HG02884 (cell line): ENCODE measurements around the gene TFCP2L1.

ENCODE experiments used
- ATAC-seq: cut with Tn5 transposase; IDR thresholded peaks from one replicate; pipeline ENCODE4 v1.9.1; 2021; ENCODE audit warnings: mild to moderate bottlenecking, moderate library complexity; ENCODE audit not compliant: unreplicated experiment

Gene TFCP2L1

GRCh38 chr2:121244616-121245015 lies 40.4 kb downstream of the TFCP2L1 start:
- ATAC-seq = no peak

DNA sequence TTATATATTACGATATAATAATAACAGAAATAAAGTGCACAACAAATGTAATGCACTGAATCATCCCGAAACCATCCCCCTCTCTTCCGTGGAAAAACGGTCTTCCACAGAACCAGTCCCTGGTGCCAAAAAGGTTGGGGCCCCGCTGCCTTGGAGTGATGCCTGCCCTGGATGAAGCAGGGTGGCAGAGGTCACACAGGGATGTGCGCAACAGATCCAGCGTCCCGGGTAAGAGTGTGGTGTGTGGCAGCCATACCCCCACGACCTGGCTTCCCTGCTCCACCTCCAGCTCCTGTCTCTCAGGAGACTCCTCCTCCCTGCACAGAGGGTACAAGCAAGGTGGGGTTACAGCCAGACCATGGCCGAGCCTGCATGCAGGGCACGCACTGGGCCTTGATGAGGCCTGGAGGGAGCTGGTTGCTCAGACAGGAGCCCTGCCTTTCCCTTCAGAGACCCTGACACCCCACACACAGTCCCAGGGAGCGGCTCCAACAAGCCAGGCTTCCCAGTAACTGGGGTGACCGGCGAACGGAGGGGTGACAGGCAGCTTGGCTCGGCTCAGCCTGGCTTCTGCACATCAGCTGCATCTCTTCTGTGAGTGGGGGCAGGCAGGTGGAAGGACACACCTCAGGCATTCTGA lies 41.1 kb downstream of the TFCP2L1 start:
- no peak for ATAC-seq

- ATAC-seq = no peak
These were observed 42.0 kb downstream of the TFCP2L1 start for GRCh38 chr2:121242976-121243375.

DNA sequence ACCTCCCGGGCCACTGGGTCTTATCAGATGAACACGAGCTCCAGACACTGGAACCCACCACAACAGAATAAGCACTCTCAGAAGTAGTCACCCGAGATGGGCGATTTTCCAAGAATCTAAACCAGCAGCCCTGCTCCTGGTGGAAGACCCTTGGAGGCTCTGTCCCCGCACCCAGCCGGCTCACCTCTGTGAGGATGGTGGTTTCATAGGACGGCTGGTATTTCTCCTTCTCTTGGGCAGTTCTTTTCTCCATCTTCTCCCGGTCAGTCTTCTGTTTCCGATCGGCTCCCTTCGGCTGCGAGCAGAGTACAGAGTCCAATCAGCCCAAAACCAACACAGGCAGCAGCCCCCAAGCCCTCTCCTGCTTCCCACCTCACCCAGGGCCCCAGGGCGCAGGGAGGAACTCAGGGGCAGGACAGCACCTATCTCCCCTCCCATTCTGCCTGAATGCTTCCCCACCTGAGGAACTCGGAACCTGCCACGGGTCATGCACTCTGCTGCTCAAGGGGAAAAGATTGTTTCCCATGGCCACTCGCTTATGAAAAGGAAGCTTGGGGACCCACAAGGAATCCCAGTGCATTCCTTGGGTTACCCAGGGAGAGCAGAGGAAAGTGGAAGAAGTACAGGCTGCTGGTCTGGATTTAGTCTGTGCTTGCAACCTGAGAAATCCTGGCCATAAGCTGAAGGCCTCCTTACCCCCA lies 42.7 kb downstream of the TFCP2L1 start:
- no peak for ATAC-seq

- ATAC-seq = no peak
These were observed 43.5 kb downstream of the TFCP2L1 start for GRCh38 chr2:121241466-121241865.

DNA sequence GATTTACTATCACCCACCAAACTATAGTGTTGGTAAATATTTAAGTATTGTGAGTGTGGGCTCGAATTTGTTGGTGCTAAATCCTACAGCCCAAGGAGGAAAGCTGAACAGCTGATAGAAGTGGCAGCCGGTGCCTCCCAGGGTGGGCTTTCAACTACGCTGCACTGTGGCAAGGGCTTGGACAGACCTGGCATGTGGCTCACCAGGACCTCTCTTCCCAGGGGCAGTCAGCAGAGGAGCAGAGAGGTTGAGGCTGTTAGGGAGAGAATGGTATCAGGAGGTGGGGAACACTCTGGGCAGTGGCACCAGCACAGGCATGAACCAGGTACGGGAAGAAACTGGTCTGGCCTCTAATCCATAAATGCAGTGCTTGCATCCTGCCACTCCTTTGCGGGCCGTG lies 44.6 kb downstream of the TFCP2L1 start:
- ATAC-seq = no peak

GRCh38 chr2:121239969-121240368 lies 45.0 kb downstream of the TFCP2L1 start:
- no peak for ATAC-seq

GRCh38 chr2:121239471-121239870 lies 45.5 kb downstream of the TFCP2L1 start:
- no peak for ATAC-seq

- ATAC-seq = no peak
These were observed 46.2 kb downstream of the TFCP2L1 start for GRCh38 chr2:121238828-121239227.

GRCh38 chr2:121237980-121238665 lies 46.9 kb downstream of the TFCP2L1 start:
- ATAC-seq = no peak

DNA sequence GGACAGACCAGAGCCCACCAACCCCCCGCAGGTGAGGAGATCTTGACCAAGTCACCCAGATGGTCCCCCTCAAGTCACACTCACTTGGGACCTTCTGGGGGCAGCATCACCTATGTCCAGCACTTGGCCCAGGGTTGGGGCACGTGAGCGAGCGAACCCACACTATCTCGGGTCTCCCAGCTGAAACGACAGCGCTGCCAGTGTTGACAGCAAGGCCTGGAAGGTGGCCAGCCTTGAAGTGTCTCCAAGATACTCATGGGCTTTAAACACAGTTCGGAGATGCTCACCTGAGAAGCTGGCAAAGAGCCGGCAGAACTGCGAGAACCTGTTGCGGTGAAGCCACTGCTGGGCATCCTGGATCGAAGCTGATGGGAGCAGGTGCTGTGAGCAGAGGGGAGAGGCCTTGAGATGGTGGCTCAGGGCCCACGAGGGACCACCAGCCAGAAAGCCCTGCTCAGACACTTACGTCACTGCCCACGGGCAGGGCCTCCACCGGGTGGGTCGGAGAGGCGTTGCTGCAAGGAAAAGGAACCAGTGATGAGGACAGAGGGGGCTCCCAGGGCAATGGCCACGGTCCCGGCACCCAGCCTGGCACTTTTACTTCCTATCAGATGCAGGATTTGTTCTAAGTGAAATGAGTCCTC lies 47.5 kb downstream of the TFCP2L1 start:
- ATAC-seq = no peak

DNA sequence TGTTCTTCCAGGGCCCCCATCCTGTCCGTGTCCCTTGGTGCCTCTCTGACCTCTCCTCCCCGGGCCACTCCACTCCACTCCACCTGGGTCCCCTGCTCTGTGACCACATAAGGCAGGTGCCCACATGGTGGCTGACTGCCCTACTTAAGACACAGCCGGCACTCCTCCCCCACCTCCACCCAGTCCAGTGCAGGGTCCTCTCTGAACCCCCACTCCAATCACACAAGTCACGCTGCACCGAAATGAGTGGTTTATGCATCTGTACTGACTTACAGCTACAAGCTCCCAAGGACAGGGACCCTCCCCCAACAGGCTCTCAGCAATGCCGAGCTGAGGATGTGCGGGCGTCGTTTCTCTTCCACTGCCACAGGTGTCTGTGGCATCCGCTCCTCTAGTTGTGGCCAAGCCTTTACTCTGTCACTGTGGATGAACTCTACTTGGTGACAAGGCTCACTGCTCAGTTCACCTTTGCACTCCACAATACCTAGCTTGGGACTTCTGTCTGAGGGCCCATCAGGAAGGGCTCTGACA lies 48.3 kb downstream of the TFCP2L1 start:
- no peak for ATAC-seq

DNA sequence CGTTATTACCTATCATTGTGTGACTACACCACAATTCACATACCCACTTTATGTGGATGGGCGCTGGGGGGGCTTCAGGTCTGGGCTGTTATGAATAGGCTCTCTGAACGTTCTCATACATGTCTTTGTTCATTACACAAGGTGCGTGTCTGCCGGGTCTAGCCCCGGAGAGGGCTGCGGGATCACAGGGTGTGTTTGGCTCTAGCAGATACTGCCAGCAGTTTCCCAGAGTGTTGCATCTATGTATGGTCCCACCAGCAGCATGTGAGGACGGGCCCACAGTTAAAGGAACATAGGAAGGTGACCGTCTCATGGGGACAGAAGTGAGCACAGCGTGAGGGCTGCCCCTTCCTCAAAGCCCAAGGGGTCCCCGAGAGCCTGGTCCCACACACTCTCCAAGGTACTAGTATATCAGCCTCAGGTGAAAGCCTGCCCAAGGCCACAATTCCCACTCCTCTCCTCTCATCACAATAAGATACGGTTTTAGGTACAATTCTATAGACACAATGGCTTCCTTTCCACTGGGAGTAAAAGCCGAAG lies 48.8 kb downstream of the TFCP2L1 start:
- ATAC-seq = no peak

GRCh38 chr2:121235542-121235941 lies 49.5 kb downstream of the TFCP2L1 start:
- ATAC-seq = no peak

DNA sequence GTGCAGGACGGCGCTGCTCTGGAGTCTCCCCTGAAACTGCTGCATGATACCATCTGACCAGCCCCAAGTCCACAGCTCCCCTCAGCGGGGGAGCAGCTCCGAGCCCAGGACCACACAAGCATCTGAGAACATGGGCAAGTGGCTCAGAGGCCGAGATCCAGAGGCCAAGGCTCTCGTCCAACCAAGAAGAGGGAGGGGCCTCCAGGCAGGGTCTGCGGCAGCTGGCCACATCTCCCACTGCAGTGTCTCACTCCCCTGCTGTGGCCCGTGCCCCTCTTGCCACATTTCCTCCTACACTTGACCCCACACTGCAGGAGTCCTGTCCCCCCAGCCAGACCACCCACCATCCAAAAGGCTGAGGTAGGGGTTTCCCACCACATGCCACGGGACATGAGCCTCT lies 50.2 kb downstream of the TFCP2L1 start:
- ATAC-seq = no peak

DNA sequence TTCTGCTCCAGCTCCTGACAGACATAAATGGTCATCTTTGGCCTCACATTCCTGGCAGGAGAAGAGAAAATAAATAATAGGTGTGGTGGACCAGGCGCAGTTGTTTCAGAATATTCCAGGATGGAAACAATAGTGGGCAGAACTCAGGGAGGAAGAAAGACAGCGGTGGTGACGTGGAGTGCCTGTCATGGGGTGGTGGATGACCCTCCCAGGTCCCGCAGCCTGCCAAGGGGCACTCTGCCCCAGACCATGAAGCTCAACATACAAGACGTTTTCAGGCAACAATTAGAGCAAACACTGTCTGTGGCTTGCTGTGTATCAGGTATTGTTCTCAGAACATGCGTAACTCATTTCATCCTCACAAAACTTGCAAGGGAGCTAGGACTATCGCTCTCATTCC lies 50.9 kb downstream of the TFCP2L1 start:
- no peak for ATAC-seq

GRCh38 chr2:121233486-121234110 lies 51.4 kb downstream of the TFCP2L1 start:
- ATAC-seq = no peak

GRCh38 chr2:121232626-121233265 lies 52.3 kb downstream of the TFCP2L1 start:
- ATAC-seq = no peak

- no peak for ATAC-seq
These were observed 53.5 kb downstream of the TFCP2L1 start for GRCh38 chr2:121231385-121232000.

GRCh38 chr2:121228521-121228920 lies 56.5 kb downstream of the TFCP2L1 start:
- ATAC-seq = no peak
